IPS-15b (cell line): ENCODE data around the gene C3orf20.

Experiments used
- H3K27me3 ChIP-seq: one replicate; pipeline ENCODE4 v1.6.1; 2013; ENCODE audit warnings: low read length; ENCODE audit not compliant: control insufficient read depth, insufficient read depth
- H3K36me3 ChIP-seq: one replicate; pipeline ENCODE4 v1.6.1; 2013; ENCODE audit warnings: low read length; ENCODE audit not compliant: control insufficient read depth, insufficient read depth
- H3K4me1 ChIP-seq: one replicate; pipeline ENCODE4 v1.6.1; 2013; ENCODE audit warnings: mild to moderate bottlenecking, low read length; ENCODE audit not compliant: control insufficient read depth, insufficient read depth
- H3K4me3 ChIP-seq: one replicate; pipeline ENCODE4 v1.5.1; 2013; ENCODE audit warnings: low read depth, low read length
- H3K9ac ChIP-seq: one replicate; pipeline ENCODE4 v1.6.1; 2013; ENCODE audit warnings: low read depth, mild to moderate bottlenecking, low read length
- H3K9me3 ChIP-seq: one replicate; pipeline ENCODE4 v1.6.1; 2013; ENCODE audit warnings: mild to moderate bottlenecking, low read length; ENCODE audit not compliant: control insufficient read depth, insufficient read depth

Gene C3orf20

GRCh38 chr3:14674841-14675240, at the start of gene C3orf20:
Gene C3orf20, plus strand, starts transcription at chr3:14675141. Its CDS starts 7,573 bp downstream, at chr3:14682714.
- Histone ChIP-seq H3K27me3 (no peaks in the 10 kb centered on the region), H3K9ac (no peak within 1 kb of the TSS), H3K36me3 (peaks cover 9% of the 10 kb centered on the region), H3K4me3 (no peak within 1 kb of the TSS), H3K9me3 (no peaks in the 10 kb centered on the region), H3K4me1 (no peaks in the 10 kb centered on the region)

GRCh38 chr3:14625443-14625842, 49.5 kb upstream of the C3orf20 start:
- H3K9me3 ChIP-seq, result no peaks in the 10 kb centered on the region
- no peak overlapping the region for H3K4me3 ChIP-seq
- peak overlapping the region; percentile 32 for H3K9ac ChIP-seq
- H3K36me3 ChIP-seq, result no peaks in the 10 kb centered on the region
- H3K27me3 ChIP-seq, result no peaks in the 10 kb centered on the region
- peaks cover 8% of the 10 kb centered on the region for H3K4me1 ChIP-seq

- Histone ChIP-seq H3K4me3 (no peak overlapping the region), H3K36me3 (no peaks in the 10 kb centered on the region), H3K27me3 (no peaks in the 10 kb centered on the region), H3K4me1 (peaks cover 8% of the 10 kb centered on the region), H3K9ac (no peak overlapping the region), H3K9me3 (no peaks in the 10 kb centered on the region)
These were observed 47.1 kb upstream of the C3orf20 start for GRCh38 chr3:14627815-14628214.

- Histone ChIP-seq H3K27me3 (no peaks in the 10 kb centered on the region), H3K36me3 (no peaks in the 10 kb centered on the region), H3K4me3 (no peak overlapping the region), H3K9me3 (no peaks in the 10 kb centered on the region), H3K4me1 (peaks cover 8% of the 10 kb centered on the region), H3K9ac (no peak overlapping the region)
These were observed 46.5 kb upstream of the C3orf20 start for GRCh38 chr3:14628406-14628805.

GRCh38 chr3:14630404-14631100, 44.4 kb upstream of the C3orf20 start:
- H3K9ac ChIP-seq, result no peak overlapping the region
- H3K9me3 ChIP-seq, result no peaks in the 10 kb centered on the region
- no peak overlapping the region for H3K4me3 ChIP-seq
- no peaks in the 10 kb centered on the region for H3K27me3 ChIP-seq
- H3K4me1 ChIP-seq, result peaks cover under 1% of the 10 kb centered on the region
- H3K36me3 ChIP-seq, result no peaks in the 10 kb centered on the region

GRCh38 chr3:14631101-14631497, 43.8 kb upstream of the C3orf20 start:
- no peaks in the 10 kb centered on the region for H3K4me1 ChIP-seq
- H3K27me3 ChIP-seq, result no peaks in the 10 kb centered on the region
- H3K9ac ChIP-seq, result no peak overlapping the region

GRCh38 chr3:14631687-14632441, 43.1 kb upstream of the C3orf20 start:
- Histone ChIP-seq H3K4me3 (no peak overlapping the region), H3K9ac (no peak overlapping the region), H3K27me3 (no peaks in the 10 kb centered on the region), H3K36me3 (no peaks in the 10 kb centered on the region), H3K9me3 (no peaks in the 10 kb centered on the region), H3K4me1 (no peaks in the 10 kb centered on the region)

More at GRCh38 chr3:14631101-14631497, 43.8 kb upstream of the C3orf20 start:
- H3K4me3 ChIP-seq, result no peak overlapping the region
- no peaks in the 10 kb centered on the region for H3K9me3 ChIP-seq
- no peaks in the 10 kb centered on the region for H3K36me3 ChIP-seq

- no peak overlapping the region for H3K4me3 ChIP-seq
- H3K9ac ChIP-seq, result no peak overlapping the region
- no peaks in the 10 kb centered on the region for H3K4me1 ChIP-seq
- no peaks in the 10 kb centered on the region for H3K27me3 ChIP-seq
- H3K36me3 ChIP-seq, result no peaks in the 10 kb centered on the region
- H3K9me3 ChIP-seq, result no peaks in the 10 kb centered on the region
These were observed 42.5 kb upstream of the C3orf20 start for GRCh38 chr3:14632442-14632930.

GRCh38 chr3:14633417-14633816, 41.5 kb upstream of the C3orf20 start:
- Histone ChIP-seq H3K4me1 (no peaks in the 10 kb centered on the region), H3K9ac (no peak overlapping the region), H3K4me3 (no peak overlapping the region), H3K36me3 (no peaks in the 10 kb centered on the region), H3K27me3 (no peaks in the 10 kb centered on the region), H3K9me3 (no peaks in the 10 kb centered on the region)

- Histone ChIP-seq H3K4me1 (no peaks in the 10 kb centered on the region), H3K9me3 (no peaks in the 10 kb centered on the region), H3K36me3 (no peaks in the 10 kb centered on the region), H3K9ac (no peak overlapping the region), H3K4me3 (no peak overlapping the region), H3K27me3 (no peaks in the 10 kb centered on the region)
These were observed 41.0 kb upstream of the C3orf20 start for GRCh38 chr3:14633819-14634424.

GRCh38 chr3:14634763-14635400, 40.1 kb upstream of the C3orf20 start:
- Histone ChIP-seq H3K27me3 (no peaks in the 10 kb centered on the region), H3K9me3 (no peaks in the 10 kb centered on the region), H3K4me3 (no peak overlapping the region), H3K36me3 (no peaks in the 10 kb centered on the region), H3K4me1 (no peaks in the 10 kb centered on the region), H3K9ac (no peak overlapping the region)
